ENCODE results near the gene INTS3. TPM values are rescaled to one million over a fixed set of nuclear protein-coding genes. Genes with fewer than 3 reads are reported as not detected.
"Not testable (repeated sequence)": the region's sequence is repeated elsewhere in the genome, so short reads cannot be mapped to it uniquely, and the experiment has no call there.

The INTS3 gene
- total RNA-seq, 2 experiments from 2014 or later = 45.5 to 47.7 TPM

- CTCF ChIA-PET = no interaction called here
- no peak overlapping the region for H3K27ac Mint-ChIP-seq
Measured at GRCh38 chr1:153688736-153689328, 39.0 kb upstream of the INTS3 start.

GRCh38 chr1:153693466-153693865 is 34.4 kb upstream of the INTS3 start:
- no peak overlapping the region for H3K27ac Mint-ChIP-seq
- ChIA-PET CTCF (no interaction called here), POLR2A (no interaction called here)
- H3K36me3 Mint-ChIP-seq = no peaks in the 10 kb centered on the region
- H3K4me3 Mint-ChIP-seq = no peak overlapping the region
- no peak for DNase-seq
- no peaks in the 10 kb centered on the region for H3K27me3 Mint-ChIP-seq
- no peaks in the 10 kb centered on the region for H3K9me3 Mint-ChIP-seq
- intact Hi-C loops (cut with micrococcal nuclease) = no loop called here
- H3K4me1 Mint-ChIP-seq (ENCODE audit: low read depth) = peaks cover 4% of the 10 kb centered on the region

More at GRCh38 chr1:153688736-153689328, 39.0 kb upstream of the INTS3 start:
- Mint-ChIP-seq H3K27me3 (peaks cover 4% of the 10 kb centered on the region), H3K4me3 (no peak overlapping the region), H3K4me1 (ENCODE audit: low read depth) (peaks cover 4% of the 10 kb centered on the region), H3K36me3 (no peaks in the 10 kb centered on the region), H3K9me3 (no peaks in the 10 kb centered on the region)
- POLR2A ChIA-PET = interaction anchor here (0.5 kb wide), 1 partner anchor 25 kb away, joined by 4 read pairs; no protein-coding TSS in a partner anchor
- no peak for DNase-seq
- intact Hi-C loops (cut with micrococcal nuclease) = no loop called here

GRCh38 chr1:153696741-153697140 is 31.1 kb upstream of the INTS3 start:
- H3K9me3 Mint-ChIP-seq = no peaks in the 10 kb centered on the region
- ChIA-PET CTCF (no interaction called here), POLR2A (no interaction called here)
- no peaks in the 10 kb centered on the region for H3K36me3 Mint-ChIP-seq
- H3K27ac Mint-ChIP-seq = no peak overlapping the region
- no peaks in the 10 kb centered on the region for H3K4me1 Mint-ChIP-seq (ENCODE audit: low read depth)
- H3K27me3 Mint-ChIP-seq = no peaks in the 10 kb centered on the region
- H3K4me3 Mint-ChIP-seq = no peak overlapping the region
- intact Hi-C loops (cut with micrococcal nuclease) = no loop called here
- no peak for DNase-seq

GRCh38 chr1:153697191-153698019 is 30.4 kb upstream of the INTS3 start:
- Mint-ChIP-seq H3K4me1 (ENCODE audit: low read depth) (no peaks in the 10 kb centered on the region), H3K9me3 (no peaks in the 10 kb centered on the region), H3K36me3 (no peaks in the 10 kb centered on the region), H3K27ac (no peak overlapping the region), H3K4me3 (no peak overlapping the region), H3K27me3 (no peaks in the 10 kb centered on the region)
- intact Hi-C loops (cut with micrococcal nuclease) = no loop called here
- ChIA-PET POLR2A (no interaction called here), CTCF (no interaction called here)
- no peak for DNase-seq

- CTCF ChIA-PET = no interaction called here
- Mint-ChIP-seq H3K4me1 (ENCODE audit: low read depth) (no peaks in the 10 kb centered on the region), H3K27me3 (no peaks in the 10 kb centered on the region), H3K9me3 (no peaks in the 10 kb centered on the region), H3K36me3 (no peaks in the 10 kb centered on the region), H3K4me3 (no peak overlapping the region), H3K27ac (no peak overlapping the region)
- DNase-seq = no peak
- POLR2A ChIA-PET = no interaction called here
- intact Hi-C loops (cut with micrococcal nuclease) = no loop called here
Measured at GRCh38 chr1:153698020-153698922, 29.6 kb upstream of the INTS3 start.

- Mint-ChIP-seq H3K27me3 (no peaks in the 10 kb centered on the region), H3K36me3 (no peaks in the 10 kb centered on the region), H3K4me3 (no peak overlapping the region), H3K9me3 (no peaks in the 10 kb centered on the region), H3K4me1 (ENCODE audit: low read depth) (no peaks in the 10 kb centered on the region), H3K27ac (no peak overlapping the region)
- no peak for DNase-seq
- intact Hi-C loops (cut with micrococcal nuclease) = no loop called here
- ChIA-PET CTCF (no interaction called here), POLR2A (no interaction called here)
Measured at GRCh38 chr1:153698923-153699714, 28.7 kb upstream of the INTS3 start.

- no peaks in the 10 kb centered on the region for H3K27me3 Mint-ChIP-seq
- ChIA-PET CTCF (no interaction called here), POLR2A (no interaction called here)
- H3K9me3 Mint-ChIP-seq = no peaks in the 10 kb centered on the region
- DNase-seq = no peak
- no peak overlapping the region for H3K27ac Mint-ChIP-seq
- no peak overlapping the region for H3K4me3 Mint-ChIP-seq
- intact Hi-C loops (cut with micrococcal nuclease) = no loop called here
- no peaks in the 10 kb centered on the region for H3K4me1 Mint-ChIP-seq (ENCODE audit: low read depth)
- no peaks in the 10 kb centered on the region for H3K36me3 Mint-ChIP-seq
Measured at GRCh38 chr1:153699768-153700167, 28.1 kb upstream of the INTS3 start.

GRCh38 chr1:153705484-153705883 is 22.4 kb upstream of the INTS3 start:
- no peak for DNase-seq
- no peaks in the 10 kb centered on the region for H3K36me3 Mint-ChIP-seq
- H3K4me3 Mint-ChIP-seq = no peak overlapping the region
- H3K27ac Mint-ChIP-seq = no peak overlapping the region
- no peaks in the 10 kb centered on the region for H3K27me3 Mint-ChIP-seq
- H3K9me3 Mint-ChIP-seq = no peaks in the 10 kb centered on the region
- no peaks in the 10 kb centered on the region for H3K4me1 Mint-ChIP-seq (ENCODE audit: low read depth)
- ChIA-PET POLR2A (no interaction called here), CTCF (no interaction called here)
- intact Hi-C loops (cut with micrococcal nuclease) = no loop called here

GRCh38 chr1:153711026-153711425 is 16.8 kb upstream of the INTS3 start:
- intact Hi-C loops (cut with micrococcal nuclease) = no loop called here
- Mint-ChIP-seq H3K4me1 (ENCODE audit: low read depth) (no peaks in the 10 kb centered on the region), H3K36me3 (no peaks in the 10 kb centered on the region), H3K27me3 (peaks cover 8% of the 10 kb centered on the region), H3K9me3 (no peaks in the 10 kb centered on the region), H3K4me3 (no peak overlapping the region), H3K27ac (no peak overlapping the region)
- DNase-seq = no peak
- ChIA-PET POLR2A (no interaction called here), CTCF (interaction anchor here (0.6 kb wide), 1 partner anchor 42 kb away, joined by 4 read pairs; no protein-coding TSS in a partner anchor)

GRCh38 chr1:153716211-153716610 is 11.6 kb upstream of the INTS3 start:
- intact Hi-C loops (cut with micrococcal nuclease); H3K27ac Mint-ChIP-seq; H3K27me3 Mint-ChIP-seq; H3K4me1 Mint-ChIP-seq (ENCODE audit: low read depth); H3K9me3 Mint-ChIP-seq; DNase-seq; H3K4me3 Mint-ChIP-seq; H3K36me3 Mint-ChIP-seq; CTCF ChIA-PET: not testable (repeated sequence)
- POLR2A ChIA-PET = interaction anchor here (0.6 kb wide), 1 partner anchor 146 kb away, joined by 3 read pairs; no protein-coding TSS in a partner anchor

GRCh38 chr1:153717330-153717729 is 10.5 kb upstream of the INTS3 start:
- Mint-ChIP-seq H3K4me3 (no peak overlapping the region), H3K36me3 (no peaks in the 10 kb centered on the region), H3K27me3 (peaks cover 8% of the 10 kb centered on the region), H3K9me3 (no peaks in the 10 kb centered on the region), H3K27ac (no peak overlapping the region), H3K4me1 (ENCODE audit: low read depth) (peaks cover 10% of the 10 kb centered on the region)
- CTCF ChIA-PET = no interaction called here
- intact Hi-C loops (cut with micrococcal nuclease) = no loop called here
- DNase-seq = no peak
- POLR2A ChIA-PET = interaction anchor here (1.1 kb wide), 1 partner anchor 15 kb away, joined by 3 read pairs; no protein-coding TSS in a partner anchor

- H3K27ac Mint-ChIP-seq = no peak overlapping the region
- no peaks in the 10 kb centered on the region for H3K36me3 Mint-ChIP-seq
- no peak for DNase-seq
- no peaks in the 10 kb centered on the region for H3K9me3 Mint-ChIP-seq
- H3K27me3 Mint-ChIP-seq = no peaks in the 10 kb centered on the region
- H3K4me3 Mint-ChIP-seq = no peak overlapping the region
- POLR2A ChIA-PET = no interaction called here
- H3K4me1 Mint-ChIP-seq (ENCODE audit: low read depth) = peaks cover 6% of the 10 kb centered on the region
- intact Hi-C loops (cut with micrococcal nuclease) = no loop called here
- CTCF ChIA-PET = no interaction called here
Measured at GRCh38 chr1:153723687-153724086, 4.2 kb upstream of the INTS3 start.
